Activated gamma-delta T cell treated with Interleukin-2 at 50 U/mL for 16 hours (primary cell): ENCODE data around the gene LRRN4.

Experiments used
- DNase-seq: peaks from one replicate; pipeline ENCODE4 v3.0.0-alpha.2; 2020

LRRN4 gene

GRCh38 chr20:6029538-6029937, 24.3 kb downstream of the LRRN4 start:
- no peak for DNase-seq

DNA sequence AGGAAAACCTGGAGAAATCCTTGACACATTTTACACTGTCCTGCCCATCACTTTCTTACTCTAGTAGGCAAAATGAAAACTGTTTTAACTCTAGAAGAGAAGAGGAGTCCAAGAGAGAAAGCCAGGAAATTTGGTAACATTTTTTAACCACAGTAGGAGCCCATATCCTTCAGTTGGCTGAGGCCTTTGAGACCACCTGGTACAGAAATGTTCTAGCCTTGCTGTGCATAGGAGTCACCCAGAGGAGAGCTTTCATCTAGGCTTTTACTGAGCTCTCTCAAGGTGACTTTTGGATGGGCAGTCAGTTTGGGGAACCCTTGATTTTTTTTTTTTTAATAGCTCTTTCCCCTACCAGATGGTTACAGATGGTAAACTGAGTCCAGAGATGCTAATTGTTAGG, 25.0 kb downstream of the LRRN4 start:
- no peak for DNase-seq

DNA sequence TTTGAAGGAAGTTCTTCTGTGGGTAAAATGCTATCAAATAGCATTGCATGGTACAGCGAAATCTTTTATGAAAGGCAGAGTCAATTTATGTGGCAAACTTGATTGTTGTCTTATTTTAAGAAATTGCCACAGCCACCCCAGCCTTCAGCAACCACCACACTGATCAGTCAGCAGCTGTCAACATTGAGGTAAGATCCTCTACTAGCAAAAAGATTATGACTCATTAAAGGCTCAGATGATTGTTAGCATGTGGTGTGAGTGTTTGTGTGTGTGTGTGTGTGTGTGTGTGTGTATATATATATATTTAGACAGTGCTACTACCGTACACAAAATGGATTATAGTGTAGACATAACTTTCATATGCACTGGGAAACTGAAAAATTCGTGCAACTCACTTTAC, 27.8 kb downstream of the LRRN4 start:
- DNase-seq: peak; percentile 51

DNA sequence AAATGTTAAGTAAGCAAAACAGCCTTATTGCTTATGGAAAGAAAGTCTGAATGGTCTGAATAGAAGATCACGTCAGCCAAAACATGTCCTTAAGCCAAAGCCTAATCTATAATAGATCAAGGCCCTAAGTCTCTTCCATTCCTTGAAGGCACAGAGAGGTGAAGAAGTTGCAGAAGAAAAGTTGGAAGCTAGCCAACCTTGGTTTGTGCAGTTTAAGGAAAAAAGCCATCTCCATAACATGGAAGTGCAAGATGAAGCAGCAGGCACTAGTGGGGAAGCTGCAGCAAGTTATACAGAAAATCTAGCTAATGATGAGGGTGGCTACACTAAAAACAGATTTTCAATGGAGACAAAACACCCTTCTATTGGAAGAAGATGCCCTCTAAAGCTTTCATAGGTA, 29.1 kb downstream of the LRRN4 start:
- no peak for DNase-seq

GRCh38 chr20:6017880-6018279, 36.0 kb downstream of the LRRN4 start:
- DNase-seq: no peak

DNA sequence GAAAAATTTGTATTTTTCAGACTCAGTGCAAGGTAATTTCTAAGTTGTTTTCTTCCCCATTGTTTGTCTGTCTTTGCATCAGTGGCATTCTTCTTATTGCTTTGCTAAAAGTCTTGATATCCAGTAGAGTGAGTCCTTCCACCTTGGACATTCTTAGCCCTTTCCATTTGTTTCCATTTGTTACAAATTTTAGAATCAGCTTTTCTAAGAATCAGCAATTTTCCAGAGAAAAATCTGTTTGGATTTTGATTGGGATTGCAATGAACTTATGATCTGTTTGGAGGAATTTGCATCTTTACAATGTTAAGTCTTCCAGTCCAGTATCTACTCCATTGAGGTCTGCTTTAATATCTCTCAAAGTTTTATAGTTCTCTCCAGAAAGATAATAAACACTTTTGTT, 36.4 kb downstream of the LRRN4 start:
- DNase-seq: no peak

GRCh38 chr20:6014957-6015356, 38.9 kb downstream of the LRRN4 start:
- DNase-seq: no peak

DNA sequence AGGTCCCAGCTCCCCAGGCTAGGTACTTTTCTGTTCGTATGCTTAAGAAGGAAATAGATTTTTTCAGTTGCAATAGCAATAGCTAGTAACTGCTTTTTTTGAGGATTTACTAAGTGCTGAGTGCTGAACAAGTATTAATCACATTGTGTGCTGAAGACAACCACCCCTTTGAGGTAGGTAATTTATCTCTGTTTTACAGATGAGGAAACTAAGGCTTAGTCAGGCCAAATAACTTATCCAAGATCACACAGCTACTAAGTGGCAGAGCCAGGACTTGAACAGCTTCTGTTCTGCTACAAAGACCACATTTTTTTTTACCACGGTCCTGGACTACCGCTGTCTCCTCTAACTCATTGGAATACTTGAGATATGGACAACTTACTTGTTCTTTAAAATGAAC, 39.8 kb downstream of the LRRN4 start:
- no peak for DNase-seq

- no peak for DNase-seq
Measured at GRCh38 chr20:6012179-6012578, 41.7 kb downstream of the LRRN4 start.

GRCh38 chr20:6008254-6008653, 45.6 kb downstream of the LRRN4 start:
- no peak for DNase-seq

DNA sequence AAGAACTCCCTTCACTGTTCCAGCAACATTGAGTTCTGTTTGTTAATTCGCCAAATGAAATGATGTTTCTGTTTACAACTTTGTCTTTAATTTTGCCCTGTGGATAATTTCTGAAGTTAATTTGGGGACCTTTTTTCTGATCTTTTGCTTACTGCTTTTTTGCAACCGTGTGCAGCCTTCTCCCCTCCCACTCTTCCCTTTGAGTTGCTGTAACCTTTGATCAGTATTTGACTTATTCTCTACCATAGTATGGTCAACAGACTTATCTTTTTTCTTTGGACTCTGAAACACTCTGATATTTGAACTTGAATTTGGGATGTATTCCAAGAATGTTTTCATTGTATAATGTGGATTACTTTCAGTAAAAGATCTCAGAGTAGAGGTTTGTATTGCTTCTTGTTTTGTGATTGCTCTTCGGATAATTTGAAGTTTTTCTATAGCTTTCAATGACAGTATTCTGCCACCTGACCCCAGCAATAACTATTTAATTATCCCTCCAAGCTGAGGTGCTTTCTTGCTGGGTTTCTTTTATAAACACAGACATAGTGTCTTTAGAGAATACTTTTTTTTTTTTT, 46.2 kb downstream of the LRRN4 start:
- DNase-seq: no peak

DNA sequence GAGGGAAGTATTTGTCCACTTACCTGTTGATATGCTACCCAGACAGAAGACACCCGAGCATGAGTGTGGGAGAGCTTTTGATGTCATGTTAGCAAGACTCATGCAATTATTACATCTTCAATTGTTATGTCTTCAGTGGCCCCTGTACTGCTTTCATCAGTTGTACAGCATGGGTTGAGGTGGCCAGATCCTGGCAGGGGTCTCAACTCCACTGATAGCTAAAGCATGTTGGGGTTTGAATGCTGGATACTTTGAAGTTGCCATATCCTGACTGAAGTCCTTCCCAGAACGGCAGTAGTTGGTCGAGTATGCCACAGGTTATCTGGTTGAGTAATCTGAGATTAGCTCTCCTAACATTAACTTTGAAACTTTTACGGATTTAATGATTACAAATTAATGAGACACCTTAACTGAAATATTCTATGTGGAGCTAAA, 46.7 kb downstream of the LRRN4 start:
- DNase-seq: no peak

DNA sequence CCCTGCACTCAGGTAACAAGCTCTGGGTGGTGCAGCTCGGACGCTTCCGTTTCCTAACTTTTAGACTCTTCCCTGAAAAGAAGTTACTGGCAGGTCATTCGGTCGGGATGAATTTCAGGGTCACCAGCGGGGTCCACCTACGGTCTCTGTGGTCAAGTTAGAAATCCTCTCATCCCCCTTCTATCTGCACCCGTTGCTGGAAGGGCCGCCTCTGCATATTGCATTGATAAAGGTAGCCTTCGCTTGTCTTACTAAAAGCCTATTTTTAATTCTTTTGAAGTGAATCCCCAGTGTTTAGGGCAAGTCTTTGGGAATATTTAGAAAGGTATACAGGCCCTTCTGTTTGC, 47.3 kb downstream of the LRRN4 start:
- no peak for DNase-seq

- no peak for DNase-seq
Measured at GRCh38 chr20:6000871-6001270, 53.0 kb downstream of the LRRN4 start.

DNA sequence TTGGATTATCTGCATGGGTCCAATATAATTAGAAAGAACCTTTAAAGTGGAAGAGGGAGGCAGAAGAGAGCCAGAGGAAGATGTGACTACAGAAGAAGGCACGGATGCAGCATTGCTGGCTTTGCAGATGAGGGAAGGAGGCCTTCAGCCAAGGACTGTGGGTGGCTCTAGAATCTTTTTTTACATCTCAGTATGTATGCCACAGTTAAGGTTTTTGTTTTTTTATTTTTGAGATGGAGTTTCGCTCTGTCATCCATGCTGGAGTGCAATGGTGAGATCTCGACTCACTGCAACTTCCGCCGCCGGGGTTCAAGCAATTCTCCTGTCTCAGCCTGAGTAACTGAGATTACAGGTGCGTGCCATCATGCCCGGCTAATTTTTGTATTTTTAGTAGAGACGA, 54.1 kb downstream of the LRRN4 start:
- DNase-seq: no peak

DNA sequence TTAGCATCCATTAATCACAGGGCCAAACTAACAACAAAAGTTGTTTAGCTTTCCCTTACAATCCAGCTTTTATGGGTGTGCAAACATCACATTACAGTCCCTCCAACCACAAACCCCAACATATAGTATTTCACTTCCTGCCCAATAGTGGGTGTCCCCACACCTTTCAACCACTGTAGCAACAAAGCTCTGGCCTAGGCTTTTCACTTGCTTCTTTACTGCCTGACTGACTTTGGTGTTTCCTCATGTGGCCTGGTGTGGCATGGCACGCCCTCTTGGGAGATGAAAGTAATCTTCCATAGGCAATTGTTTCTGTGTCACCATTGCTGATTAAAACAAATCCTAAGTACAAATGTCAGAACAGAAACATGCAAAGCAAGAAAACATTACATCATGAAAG, 57.1 kb downstream of the LRRN4 start:
- DNase-seq: peak; percentile 51

DNA sequence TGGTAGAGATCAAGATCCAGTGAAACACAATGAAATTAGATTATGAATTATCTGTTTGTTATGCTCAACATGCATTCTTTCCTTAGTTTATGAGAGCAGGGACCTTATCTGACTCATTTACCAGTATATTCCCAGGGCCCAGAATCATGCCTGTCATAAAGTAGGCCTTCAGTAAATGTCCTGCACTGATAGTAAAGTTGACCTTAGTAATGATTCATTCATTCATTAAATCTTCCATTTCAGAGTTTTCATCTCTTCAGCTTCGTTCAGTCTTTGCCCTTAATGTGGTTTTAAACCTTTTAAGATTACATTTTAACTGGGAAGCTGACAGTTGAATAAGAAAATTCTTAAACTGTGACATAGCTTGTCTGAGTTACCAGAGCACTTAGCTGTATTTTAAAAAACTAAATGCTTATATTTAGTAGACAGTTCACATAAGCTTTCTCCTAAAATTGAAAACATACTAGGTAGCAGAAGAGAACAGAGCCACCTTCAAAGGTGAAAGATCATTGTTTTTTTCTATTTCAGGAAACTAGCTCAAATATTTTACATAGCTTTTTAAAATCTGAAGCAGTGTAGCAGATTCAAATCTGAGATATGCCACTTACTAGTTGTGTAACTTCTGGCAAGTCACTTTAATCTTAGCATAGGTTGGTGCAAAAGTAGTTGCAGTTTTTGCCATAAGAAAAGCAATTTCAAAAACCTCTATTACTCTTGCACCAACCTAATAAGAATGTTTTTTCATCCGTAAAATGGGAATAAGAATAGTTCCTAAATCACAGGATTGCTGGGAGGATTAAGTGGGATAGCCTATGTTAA, 62.0 kb downstream of the LRRN4 start:
- DNase-seq: no peak

DNA sequence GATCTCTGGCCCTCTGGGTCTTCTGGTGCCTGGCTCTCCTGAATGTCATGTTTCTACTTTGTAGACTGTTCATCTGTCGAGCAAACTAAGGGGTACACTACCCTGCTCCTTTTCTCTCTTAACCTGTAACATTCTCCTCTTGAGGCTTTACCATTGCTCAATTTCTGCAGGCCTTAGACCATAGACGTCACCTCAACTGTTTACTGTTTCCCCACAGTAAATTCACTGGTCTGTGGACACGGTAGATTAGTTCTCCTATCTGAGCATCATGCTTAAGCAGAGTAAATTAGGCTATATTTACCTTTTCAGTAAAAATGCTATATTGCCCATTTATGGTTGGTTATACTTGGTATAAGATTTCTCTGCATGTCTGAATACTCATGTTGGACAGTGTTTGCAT, 62.9 kb downstream of the LRRN4 start:
- no peak for DNase-seq
